Activated CD8-positive, alpha-beta memory T cell treated with anti-CD3 and anti-CD28 coated beads, Interleukin-2, amount 10 ng/mL, durations not matched to agents 7 days and 5 days (primary cell): ENCODE results near the gene NF2. TPM values are rescaled to one million over a fixed set of nuclear protein-coding genes. Genes with fewer than 3 reads are reported as not detected.

Experiments used
- total RNA-seq, 2 experiments: library from RNA; stranded (reverse); gene quantifications; one replicate each; pipeline ENCODE4 v1.2.3, GENCODE V29; 2021

The NF2 gene
- total RNA-seq, 2 experiments from 2014 or later: 46.6 to 61.2 TPM

Other genes starting within 250 kb of the NF2 start
- 10 to 100 TPM; 82.9 to 90.8 TPM for gene AP1B1, start 215.1 kb upstream of the NF2 start, total RNA-seq
- not detected for gene RFPL1, start 165.1 kb upstream of the NF2 start, total RNA-seq
- 1 to 10 TPM; 6.0 to 9.0 TPM for gene NEFH, start 123.4 kb upstream of the NF2 start, total RNA-seq
- 10 to 100 TPM; 57.5 to 62.9 TPM for gene THOC5, start 49.9 kb upstream of the NF2 start, total RNA-seq
- gene NIPSNAP1, start 22.5 kb upstream of the NF2 start, total RNA-seq: 10 to 100 TPM; 43.4 to 44.8 TPM
- gene CABP7, start 116.4 kb downstream of the NF2 start, total RNA-seq: not detected
- gene ZMAT5, start 163.4 kb downstream of the NF2 start, total RNA-seq: 10 to 100 TPM; 18.3 to 24.3 TPM
- gene UQCR10, start 163.7 kb downstream of the NF2 start, total RNA-seq: 10 to 100 TPM; 94.2 to 94.9 TPM
- 10 to 100 TPM; 84.4 to 90.2 TPM for gene ASCC2, start 234.6 kb downstream of the NF2 start, total RNA-seq